ENCODE measurements around the gene CAMSAP3. TPM values are rescaled to one million over a fixed set of nuclear protein-coding genes. Genes with fewer than 3 reads are reported as not detected.

Gene CAMSAP3
- total RNA-seq, 4 donors from 2014 or later, result 9.0 to 25.4 (median 14.2) TPM

- intact Hi-C loops (cut with DNase I), result no loop called here
- TF ChIP-seq CTCF (IDR thresholded peaks at IDR 0.05) (no peak), POLR2A (IDR thresholded peaks at IDR 0.05) (no peak)
- no peak for DNase-seq
- H3K4me3 ChIP-seq (replicated peaks in 1 of 3), result no peak overlapping the region
- H3K9me3 ChIP-seq, result no peaks in the 10 kb centered on the region
- no peaks in the 10 kb centered on the region for H3K36me3 ChIP-seq
- no peak overlapping the region for H3K27ac ChIP-seq
- H3K27me3 ChIP-seq, result no peaks in the 10 kb centered on the region
- peaks cover 12 to 21% of the 10 kb centered on the region in 2 donors for H3K4me1 ChIP-seq
These were observed 5.1 kb downstream of the CAMSAP3 start for GRCh38 chr19:7600721-7601120.

GRCh38 chr19:7602240-7602934 is 6.7 kb downstream of the CAMSAP3 start:
- Histone ChIP-seq H3K9me3 (no peaks in the 10 kb centered on the region), H3K4me1 (peaks cover 12 to 13% of the 10 kb centered on the region in 2 donors), H3K4me3 (replicated peaks in 1 of 3) (no peak overlapping the region), H3K27ac (peak overlapping the region; percentile 19 to 73 (median 56)), H3K36me3 (no peaks in the 10 kb centered on the region), H3K27me3 (no peaks in the 10 kb centered on the region)
- 33 to 39% methylated on average over 15 of the region's 15 CpGs for WGBS, 2 donors
- DNase-seq, result peak; percentile 75 to 90
- intact Hi-C loops (cut with DNase I), result no loop called here
- TF ChIP-seq CTCF (IDR thresholded peaks at IDR 0.05) (no peak), POLR2A (IDR thresholded peaks at IDR 0.05) (no peak)

GRCh38 chr19:7602935-7603497 is 7.4 kb downstream of the CAMSAP3 start:
- Histone ChIP-seq H3K9me3 (no peaks in the 10 kb centered on the region), H3K4me1 (peaks cover 12 to 13% of the 10 kb centered on the region in 2 donors), H3K27me3 (no peaks in the 10 kb centered on the region), H3K4me3 (replicated peaks in 1 of 3) (no peak overlapping the region), H3K36me3 (no peaks in the 10 kb centered on the region), H3K27ac (peak overlapping the region; percentile 19 to 73 (median 56))
- WGBS, 2 donors, result 39 to 41% methylated on average over 11 of the region's 11 CpGs
- TF ChIP-seq POLR2A (IDR thresholded peaks at IDR 0.05) (no peak), CTCF (IDR thresholded peaks at IDR 0.05) (no peak)
- peak in 1 of 2 donors; percentile 54 for DNase-seq
- intact Hi-C loops (cut with DNase I), result no loop called here

GRCh38 chr19:7603919-7604318 is 8.3 kb downstream of the CAMSAP3 start:
- WGBS, 2 donors, result 81 to 93% methylated on average over 9 of the region's 9 CpGs
- Histone ChIP-seq H3K36me3 (no peaks in the 10 kb centered on the region), H3K27me3 (no peaks in the 10 kb centered on the region), H3K4me1 (peaks cover 14 to 15% of the 10 kb centered on the region in 2 donors), H3K9me3 (no peaks in the 10 kb centered on the region), H3K4me3 (replicated peaks in 1 of 3) (no peak overlapping the region), H3K27ac (no peak overlapping the region)
- no peak for DNase-seq
- intact Hi-C loops (cut with DNase I), result no loop called here
- TF ChIP-seq CTCF (IDR thresholded peaks at IDR 0.05), result no peak

- 79 to 84% methylated on average over 14 of the region's 14 CpGs for WGBS, 2 donors
These were observed 10.0 kb downstream of the CAMSAP3 start for GRCh38 chr19:7605490-7606222.

More at GRCh38 chr19:7605490-7606222, 10.0 kb downstream of the CAMSAP3 start:
- DNase-seq, result no peak
- H3K27me3 ChIP-seq, result no peaks in the 10 kb centered on the region
- H3K4me1 ChIP-seq, result peaks cover 16 to 19% of the 10 kb centered on the region in 2 donors
- H3K27ac ChIP-seq, result no peak overlapping the region
- H3K9me3 ChIP-seq, result no peaks in the 10 kb centered on the region
- H3K36me3 ChIP-seq, result no peaks in the 10 kb centered on the region
- H3K4me3 ChIP-seq (replicated peaks in 1 of 3), result no peak overlapping the region
- TF ChIP-seq POLR2A (IDR thresholded peaks at IDR 0.05) (no peak), CTCF (IDR thresholded peaks at IDR 0.05) (no peak)
- intact Hi-C loops (cut with DNase I), result no loop called here
